HepG2 (cell line): Measurements from ENCODE around the gene TMEM235. TPM values are rescaled to one million over a fixed set of nuclear protein-coding genes. Genes with fewer than 3 reads are reported as not detected.

Experiments
- CC2D1A ChIP-seq: sonication (generic); formaldehyde crosslinking; IDR thresholded peaks from 2 replicates; pipeline ENCODE4 v1.8.1; 2023; ENCODE audit warnings: mild to moderate bottlenecking, missing genetic modification reagents
- CENPT ChIP-seq: sonication (generic); formaldehyde crosslinking; IDR thresholded peaks from 2 replicates; pipeline ENCODE4 v1.8.0; 2022; ENCODE audit warnings: low read depth, mild to moderate bottlenecking, moderate library complexity, missing genetic modification reagents
- CHD4 ChIP-seq: fragments of 200-600 bp; sonication (generic); IDR thresholded peaks from 2 replicates; pipeline ENCODE4 v1.7.0; 2017; ENCODE audit warnings: mild to moderate bottlenecking, low read length, borderline replicate concordance
- ELF1 ChIP-seq: sonication (generic); formaldehyde crosslinking; IDR thresholded peaks from 2 replicates; pipeline ENCODE4 v1.4.0; 2020; ENCODE audit warnings: missing genetic modification reagents
- ELK4 ChIP-seq: sonication (generic); formaldehyde crosslinking; IDR thresholded peaks from 2 replicates; pipeline ENCODE4 v1.9.0; 2021; ENCODE audit warnings: missing genetic modification reagents, borderline replicate concordance
- FOSL1 ChIP-seq: sonication (generic); formaldehyde crosslinking; IDR thresholded peaks from 2 replicates; pipeline ENCODE4 v1.9.0; 2021; ENCODE audit warnings: missing genetic modification reagents, borderline replicate concordance
- FOXO1 ChIP-seq: sonication (generic); formaldehyde crosslinking; IDR thresholded peaks from 2 replicates; pipeline ENCODE4 v1.4.0; 2020; ENCODE audit warnings: missing genetic modification reagents
- HNF4A ChIP-seq: sonication (generic); formaldehyde crosslinking; IDR thresholded peaks from 2 replicates; pipeline ENCODE4 v1.4.0; 2020; ENCODE audit warnings: missing genetic modification reagents
- JARID2 ChIP-seq: sonication (generic); formaldehyde crosslinking; IDR thresholded peaks from 2 replicates; pipeline ENCODE4 v1.8.1; 2023; ENCODE audit warnings: missing genetic modification reagents, inconsistent platforms; ENCODE audit not compliant: insufficient replicate concordance
- JUNB ChIP-seq: sonication (generic); formaldehyde crosslinking; IDR thresholded peaks from 2 replicates; pipeline ENCODE4 v1.8.0; 2022; ENCODE audit warnings: missing genetic modification reagents, mild to moderate bottlenecking, borderline replicate concordance
- KLF13 ChIP-seq: sonication (generic); formaldehyde crosslinking; IDR thresholded peaks from 2 replicates; pipeline ENCODE4 v1.4.0; 2020; ENCODE audit warnings: mild to moderate bottlenecking, missing genetic modification reagents
- MAFK ChIP-seq, 2 experiments: IDR thresholded peaks in 1 of 2; conservative IDR thresholded peaks in 1 of 2; 2 replicates each; pipeline ENCODE4 v1.6.1; 2011; ENCODE audit warnings: improper control_type of control experiment in 2 of 2, low read length in 2 of 2
- MTA1 ChIP-seq: sonication (generic); formaldehyde crosslinking; IDR thresholded peaks from 2 replicates; pipeline ENCODE4 v1.4.0; 2020; ENCODE audit warnings: missing genetic modification reagents, mild to moderate bottlenecking, borderline replicate concordance
- NR1H2 ChIP-seq: sonication (generic); formaldehyde crosslinking; IDR thresholded peaks from 2 replicates; pipeline ENCODE4 v1.8.1; 2022; ENCODE audit warnings: low read depth, missing genetic modification reagents, borderline replicate concordance
- NR2F2 ChIP-seq: IDR thresholded peaks from 2 replicates; pipeline ENCODE4 v1.6.1; 2012; ENCODE audit warnings: low read depth, inconsistent platforms, borderline replicate concordance
- POLR2AphosphoS5 ChIP-seq: IDR thresholded peaks from 2 replicates; pipeline ENCODE4 v1.6.1; 2012; ENCODE audit warnings: low read depth, low read length
- ZBTB1 ChIP-seq: sonication (generic); formaldehyde crosslinking; IDR thresholded peaks from 2 replicates; pipeline ENCODE4 v1.4.0; 2020; ENCODE audit warnings: missing genetic modification reagents, borderline replicate concordance
- ZC3H13 ChIP-seq: sonication (generic); formaldehyde crosslinking; IDR thresholded peaks from 2 replicates; pipeline ENCODE4 v1.8.1; 2023; ENCODE audit warnings: mild to moderate bottlenecking, missing genetic modification reagents, moderate library complexity
- ZFP82 ChIP-seq: sonication (generic); formaldehyde crosslinking; IDR thresholded peaks from 2 replicates; pipeline ENCODE4 v1.5.1; 2020; ENCODE audit warnings: mild to moderate bottlenecking, missing genetic modification reagents, borderline replicate concordance
- ZFY ChIP-seq: sonication (generic); formaldehyde crosslinking; IDR thresholded peaks from 2 replicates; pipeline ENCODE4 v1.4.0; 2020; ENCODE audit warnings: missing genetic modification reagents
- ZNF207 ChIP-seq: fragments of 450-650 bp; IDR thresholded peaks from 2 replicates; pipeline ENCODE4 v1.6.1; 2016; ENCODE audit warnings: antibody characterized with exemption, borderline replicate concordance
- ZNF263 ChIP-seq: sonication (generic); formaldehyde crosslinking; IDR thresholded peaks from 2 replicates; pipeline ENCODE4 v1.4.0; 2020; ENCODE audit warnings: missing genetic modification reagents
- ZNF335 ChIP-seq: sonication (generic); formaldehyde crosslinking; IDR thresholded peaks from 2 replicates; pipeline ENCODE4 v1.4.0; 2020; ENCODE audit warnings: missing genetic modification reagents
- ZNF44 ChIP-seq: sonication (generic); formaldehyde crosslinking; IDR thresholded peaks from 2 replicates; pipeline ENCODE4 v1.5.1; 2020; ENCODE audit warnings: mild to moderate bottlenecking, missing genetic modification reagents
- ZNF468 ChIP-seq: sonication (generic); formaldehyde crosslinking; IDR thresholded peaks from 2 replicates; pipeline ENCODE4 v1.8.0; 2022; ENCODE audit warnings: mild to moderate bottlenecking, moderate library complexity, missing genetic modification reagents
- ZNF629 ChIP-seq: sonication (generic); formaldehyde crosslinking; conservative IDR thresholded peaks from 2 replicates; pipeline ENCODE4 v1.5.0; 2020; ENCODE audit warnings: missing genetic modification reagents
- ZNF749 ChIP-seq: sonication (generic); formaldehyde crosslinking; IDR thresholded peaks from 2 replicates; pipeline ENCODE4 v1.8.0; 2022; ENCODE audit warnings: mild to moderate bottlenecking, missing genetic modification reagents, moderate library complexity, borderline replicate concordance
- ZSCAN29 ChIP-seq: sonication (generic); formaldehyde crosslinking; conservative IDR thresholded peaks from 2 replicates; pipeline ENCODE4 v1.4.0; 2020; ENCODE audit warnings: mild to moderate bottlenecking, missing genetic modification reagents
- polyA plus RNA-seq, 8 experiments: library from polyadenylated mRNA; depleted of rRNA in 3 of 8; stranded (reverse) in 7 of 8; unstranded in 1 of 8; fragments of >200 nt; fragmentation: Illumina TruSeq in 4 of 8; extraction: Trizol in 4 of 8; gene quantifications; 2 replicates each; pipeline versions ENCODE4 v1.2.1 to v1.2.3, GENCODE V29; 2011 to 2016; ENCODE audit warnings: low read depth in 4 of 8, missing spikeins in 1 of 8, mixed read lengths in 1 of 8; ENCODE audit not compliant: insufficient read depth in 1 of 8
- total RNA-seq, 5 experiments: library from RNA; depleted of rRNA; stranded (reverse); fragments of >200 nt; fragmentation: Illumina TruSeq; extraction: Trizol; gene quantifications; 2 replicates each; pipeline ENCODE4 v1.2.3, GENCODE V29; 2016; ENCODE audit warnings: low read depth in 1 of 5
- TF ChIP-seq, protein P1 (sequence below): sonication (generic); formaldehyde crosslinking; IDR thresholded peaks from 2 replicates; pipeline ENCODE4 v1.5.1; 2020; ENCODE audit warnings: mild to moderate bottlenecking, moderate library complexity, missing genetic modification reagents

The TMEM235 gene
- total and polyA plus RNA-seq, 2 of the 13 experiments (the other 11 are each of a cell fraction or from before 2014, with no cell fraction given), result not detected

DNA sequence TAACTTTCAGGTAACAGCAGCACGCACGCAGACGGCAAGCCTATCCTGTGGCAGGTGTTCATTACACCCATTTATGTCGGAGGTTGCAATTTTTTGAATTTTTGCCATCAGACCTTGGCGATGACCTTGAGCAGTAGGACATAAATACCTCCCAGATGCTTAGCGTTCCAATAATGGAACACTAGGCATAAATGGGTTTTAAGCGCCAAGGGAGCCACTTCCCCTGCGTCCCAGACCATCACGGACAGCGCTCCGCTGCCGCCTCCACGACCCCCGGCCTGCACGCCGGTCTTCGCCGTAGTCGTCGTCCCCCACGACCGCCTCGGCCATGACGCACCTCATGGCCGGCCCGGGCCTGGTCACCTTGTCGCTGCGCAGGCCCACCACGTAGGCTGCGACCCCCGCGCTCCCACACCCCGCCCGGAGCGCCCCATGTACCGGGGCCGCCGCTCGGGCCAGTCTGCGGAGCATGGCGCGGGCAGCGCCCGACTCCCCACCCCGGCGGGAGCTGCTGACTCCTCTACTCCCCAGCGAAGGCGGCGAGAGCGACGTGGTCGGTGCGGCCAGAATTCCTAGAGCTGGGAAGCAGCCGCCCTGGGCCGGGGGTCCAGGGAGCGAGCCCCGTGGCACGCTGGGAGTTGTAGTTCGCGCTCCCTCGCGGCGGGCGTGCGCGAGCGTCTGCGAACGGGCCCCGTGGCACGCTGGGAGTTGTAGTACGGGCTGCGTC lies 22.7 kb downstream of the TMEM235 start (continued):
- peak; percentile 87; the same call in 1 of the 2 replicates for TF ChIP-seq ELK4 (CRISPR knock-in tag)
- TF ChIP-seq HNF4A (CRISPR knock-in tag), result peak; percentile 80
- peak; percentile 37; the same call in 1 of the 2 replicates for TF ChIP-seq FOSL1 (CRISPR knock-in tag)
- peak; percentile 7; the same call in 1 of the 2 replicates for TF ChIP-seq ZNF629 (CRISPR knock-in tag)
- TF ChIP-seq, protein P1, sequence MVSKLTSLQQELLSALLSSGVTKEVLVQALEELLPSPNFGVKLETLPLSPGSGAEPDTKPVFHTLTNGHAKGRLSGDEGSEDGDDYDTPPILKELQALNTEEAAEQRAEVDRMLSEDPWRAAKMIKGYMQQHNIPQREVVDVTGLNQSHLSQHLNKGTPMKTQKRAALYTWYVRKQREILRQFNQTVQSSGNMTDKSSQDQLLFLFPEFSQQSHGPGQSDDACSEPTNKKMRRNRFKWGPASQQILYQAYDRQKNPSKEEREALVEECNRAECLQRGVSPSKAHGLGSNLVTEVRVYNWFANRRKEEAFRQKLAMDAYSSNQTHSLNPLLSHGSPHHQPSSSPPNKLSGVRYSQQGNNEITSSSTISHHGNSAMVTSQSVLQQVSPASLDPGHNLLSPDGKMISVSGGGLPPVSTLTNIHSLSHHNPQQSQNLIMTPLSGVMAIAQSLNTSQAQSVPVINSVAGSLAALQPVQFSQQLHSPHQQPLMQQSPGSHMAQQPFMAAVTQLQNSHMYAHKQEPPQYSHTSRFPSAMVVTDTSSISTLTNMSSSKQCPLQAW (CRISPR knock-in tag), result peak; percentile 87
- 0 out of 2 replicates have a peak, but pooled peaks have one; percentile 97 for TF ChIP-seq ZNF468
- peak; percentile 95 for TF ChIP-seq ZNF335 (CRISPR knock-in tag)
- TF ChIP-seq ZFP82 (CRISPR knock-in tag), result no peak; the same call in 1 of the 2 replicates
- TF ChIP-seq ZNF263 (CRISPR knock-in tag), result peak; percentile 60
- TF ChIP-seq JUNB (CRISPR knock-in tag), result no peak
- no peak for TF ChIP-seq ZBTB1 (CRISPR knock-in tag)
- no peak; the same call in none of the 2 replicates for TF ChIP-seq ZNF749
- TF ChIP-seq MAFK (conservative IDR thresholded peaks at IDR 0.05 in 1 of 2, IDR thresholded peaks at IDR 0.05 in 1 of 2; ENCODE audit: low read length in 2 of 2), result no peak
- TF ChIP-seq JARID2 (CRISPR knock-in tag), result peak; percentile 51
- peak; percentile 21; the same call in 1 of the 2 replicates for TF ChIP-seq MTA1 (CRISPR knock-in tag)
- TF ChIP-seq POLR2AphosphoS5, result peak; percentile 84
- no peak for TF ChIP-seq ZSCAN29 (CRISPR knock-in tag)
- TF ChIP-seq CC2D1A (CRISPR knock-in tag), result peak; percentile 89
- TF ChIP-seq ELF1 (CRISPR knock-in tag), result peak; percentile 83
- no peak for TF ChIP-seq ZNF207
- no peak for TF ChIP-seq CHD4
- TF ChIP-seq NR2F2, result no peak
- peak; percentile 77; the same call in 1 of the 2 replicates for TF ChIP-seq CENPT (CRISPR knock-in tag)
- no peak for TF ChIP-seq KLF13 (CRISPR knock-in tag)
- TF ChIP-seq NR1H2 (CRISPR knock-in tag), result no peak
- peak; percentile 90 for TF ChIP-seq ZNF44 (CRISPR knock-in tag)
- TF ChIP-seq ZC3H13 (CRISPR knock-in tag), result peak; percentile 73; the same call in 1 of the 2 replicates
- TF ChIP-seq ZFY (CRISPR knock-in tag), result peak; percentile 99
- TF ChIP-seq FOXO1 (CRISPR knock-in tag), result peak; percentile 76
